KMS-11 (cell line): ENCODE results near the gene TFF3.

Experiments
- H2AFZ ChIP-seq: fragments of 200-600 bp; sonication (generic); 2 replicates; pipeline ENCODE4 v1.6.1; 2016; ENCODE audit warnings: antibody characterized with exemption, mixed run types, low read depth
- H3K27ac ChIP-seq: fragments of 200-600 bp; sonication (generic); 2 replicates; pipeline ENCODE4 v1.6.1; 2016; ENCODE audit warnings: mild to moderate bottlenecking, mixed run types
- H3K27me3 ChIP-seq: fragments of 200-600 bp; sonication (generic); 2 replicates; pipeline ENCODE4 v1.6.1; 2017; ENCODE audit warnings: mild to moderate bottlenecking, low read depth, mixed run types, moderate library complexity; ENCODE audit not compliant: insufficient read depth
- H3K36me3 ChIP-seq: fragments of 200-600 bp; sonication (generic); 2 replicates; pipeline ENCODE4 v1.6.1; 2017; ENCODE audit warnings: mild to moderate bottlenecking, mixed run types; ENCODE audit not compliant: insufficient read depth
- H3K4me1 ChIP-seq: fragments of 200-600 bp; sonication (generic); 2 replicates; pipeline ENCODE4 v1.6.1; 2016; ENCODE audit warnings: mild to moderate bottlenecking, low read depth, mixed run types; ENCODE audit not compliant: poor library complexity, severe bottlenecking
- H3K4me2 ChIP-seq: fragments of 200-600 bp; sonication (generic); 2 replicates; pipeline ENCODE4 v1.7.0; 2016; ENCODE audit warnings: mild to moderate bottlenecking, mixed run types
- H3K4me3 ChIP-seq: fragments of 200-600 bp; sonication (generic); IDR thresholded peaks from 2 replicates; pipeline ENCODE4 v1.6.1; 2017; ENCODE audit warnings: low read depth, low read length, mixed read lengths; ENCODE audit not compliant: insufficient read depth
- H3K79me2 ChIP-seq: fragments of 200-600 bp; sonication (generic); 2 replicates; pipeline ENCODE4 v1.6.1; 2016; ENCODE audit warnings: low read depth, mixed run types; ENCODE audit not compliant: insufficient read depth
- H3K9ac ChIP-seq: fragments of 200-600 bp; sonication (generic); 2 replicates; pipeline ENCODE4 v1.6.1; 2016; ENCODE audit warnings: mild to moderate bottlenecking, mixed run types
- H4K20me1 ChIP-seq: fragments of 200-600 bp; sonication (generic); 2 replicates; pipeline ENCODE4 v1.6.1; 2016; ENCODE audit warnings: mild to moderate bottlenecking, mixed run types; ENCODE audit not compliant: insufficient read depth
- CTCF ChIP-seq: fragments of 200-600 bp; sonication (generic); conservative IDR thresholded peaks from 2 replicates; pipeline ENCODE4 v1.6.1; 2017; ENCODE audit warnings: low read depth, mild to moderate bottlenecking, antibody characterized with exemption, low read length, moderate library complexity, mixed read lengths

The TFF3 gene

GRCh38 chr21:42337830-42338728 lies 22.9 kb upstream of the TFF3 start:
- Histone ChIP-seq H3K4me3 (no peak overlapping the region), H3K9ac (no peak overlapping the region), H3K27ac (no peak overlapping the region), H3K4me2 (no peak overlapping the region), H3K36me3 (no peaks in the 10 kb centered on the region), H2AFZ (no peak overlapping the region), H3K4me1 (no peaks in the 10 kb centered on the region), H3K79me2 (no peaks in the 10 kb centered on the region), H3K27me3 (no peaks in the 10 kb centered on the region), H4K20me1 (no peaks in the 10 kb centered on the region)
- peak; percentile 38 for TF ChIP-seq CTCF

- TF ChIP-seq CTCF = no peak
- Histone ChIP-seq H3K36me3 (no peaks in the 10 kb centered on the region), H3K79me2 (no peaks in the 10 kb centered on the region), H2AFZ (no peak overlapping the region), H3K4me3 (no peak overlapping the region), H3K27ac (no peak overlapping the region), H3K4me2 (no peak overlapping the region), H3K9ac (no peak overlapping the region), H3K4me1 (no peaks in the 10 kb centered on the region), H3K27me3 (no peaks in the 10 kb centered on the region), H4K20me1 (no peaks in the 10 kb centered on the region)
Measured at GRCh38 chr21:42337276-42337675, 22.1 kb upstream of the TFF3 start.

- Histone ChIP-seq H2AFZ (no peak overlapping the region), H3K4me2 (no peak overlapping the region), H3K27me3 (no peaks in the 10 kb centered on the region), H3K9ac (no peak overlapping the region), H3K27ac (no peak overlapping the region), H4K20me1 (no peaks in the 10 kb centered on the region), H3K79me2 (no peaks in the 10 kb centered on the region), H3K4me3 (no peak overlapping the region), H3K36me3 (no peaks in the 10 kb centered on the region), H3K4me1 (no peaks in the 10 kb centered on the region)
- no peak for TF ChIP-seq CTCF
Measured at GRCh38 chr21:42336054-42336453, 20.8 kb upstream of the TFF3 start.

- H3K27ac ChIP-seq = no peak overlapping the region
- no peaks in the 10 kb centered on the region for H3K79me2 ChIP-seq
- no peaks in the 10 kb centered on the region; the same call in 1 of the 2 replicates for H3K27me3 ChIP-seq
- no peak overlapping the region for H3K4me2 ChIP-seq
- no peak overlapping the region for H2AFZ ChIP-seq
- H4K20me1 ChIP-seq = no peaks in the 10 kb centered on the region
- H3K4me1 ChIP-seq = no peaks in the 10 kb centered on the region
- no peak for TF ChIP-seq CTCF
- H3K9ac ChIP-seq = no peak overlapping the region
- no peak overlapping the region for H3K4me3 ChIP-seq
- H3K36me3 ChIP-seq = no peaks in the 10 kb centered on the region
Measured at GRCh38 chr21:42332557-42333317, 17.5 kb upstream of the TFF3 start.
